GM19239 (cell line): Measurements from ENCODE around the gene RIMS1.

ENCODE experiments used
- DNase-seq: peaks from one replicate; pipeline ENCODE4 v3.0.0; 2011; ENCODE audit warnings: low spot score; ENCODE audit not compliant: insufficient read length
- FAIRE-seq: peaks from 2 replicates; lab custom pipeline; 2011; peaks lifted over from hg19 to GRCh38; lab: Jason Lieb, UNC

The RIMS1 gene

GRCh38 chr6:72080260-72080941 lies 194.1 kb downstream of the RIMS1 start:
- DNase-seq (no peak), FAIRE-seq (no peak)

GRCh38 chr6:72081871-72082270 lies 195.5 kb downstream of the RIMS1 start:
- FAIRE-seq, result no peak
- DNase-seq, result no peak

GRCh38 chr6:72083976-72084375 lies 197.6 kb downstream of the RIMS1 start:
- no peak for FAIRE-seq
- DNase-seq, result no peak

DNA sequence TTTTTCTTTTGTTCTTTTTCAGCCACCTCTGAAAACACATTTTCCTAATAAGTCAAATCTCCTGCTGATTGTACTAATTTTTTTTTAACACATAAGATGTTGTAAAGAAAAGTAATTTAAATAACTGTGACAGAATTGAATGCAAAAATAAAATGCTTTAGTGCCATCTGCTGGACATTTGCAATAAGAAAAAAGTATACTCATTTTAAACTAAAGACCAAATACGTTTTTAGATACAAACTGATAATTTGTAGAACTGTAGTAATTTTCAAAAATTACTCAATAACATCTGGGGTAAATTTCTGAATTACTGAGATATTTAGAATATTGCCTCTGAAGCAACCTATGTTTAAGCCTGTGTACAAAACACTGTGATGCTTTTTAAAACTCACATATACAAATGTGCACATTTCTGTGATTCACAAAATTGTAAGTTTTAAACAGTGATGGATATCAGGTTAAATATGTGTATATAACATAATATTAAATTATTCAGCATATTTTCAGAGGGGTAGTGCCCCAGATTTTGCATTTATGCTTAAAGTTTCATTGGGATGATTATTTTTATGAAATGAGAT lies 198.7 kb downstream of the RIMS1 start:
- peak; percentile 37 for FAIRE-seq
- no peak for DNase-seq

- no peak for FAIRE-seq
- no peak for DNase-seq
Observed at GRCh38 chr6:72094506-72094905, 208.2 kb downstream of the RIMS1 start.

DNA sequence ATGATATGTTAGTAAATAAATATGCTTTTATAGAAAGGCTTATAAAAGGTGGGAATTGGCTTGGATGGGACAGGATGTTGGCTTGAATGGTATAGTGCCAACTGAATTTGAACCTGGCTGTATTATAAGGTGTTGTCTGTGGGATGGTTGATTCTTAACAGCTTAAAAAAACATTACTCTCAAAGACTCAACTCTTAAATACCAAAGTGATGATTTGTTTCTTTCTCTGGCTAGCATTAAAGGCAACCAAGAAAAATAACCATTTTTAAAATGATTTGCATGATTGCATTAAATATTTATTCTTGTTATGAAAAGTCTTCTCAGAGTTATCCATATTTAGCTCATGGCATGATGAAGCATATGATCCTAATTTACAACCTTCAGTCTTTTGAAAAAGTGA lies 216.2 kb downstream of the RIMS1 start:
- no peak for DNase-seq

DNA sequence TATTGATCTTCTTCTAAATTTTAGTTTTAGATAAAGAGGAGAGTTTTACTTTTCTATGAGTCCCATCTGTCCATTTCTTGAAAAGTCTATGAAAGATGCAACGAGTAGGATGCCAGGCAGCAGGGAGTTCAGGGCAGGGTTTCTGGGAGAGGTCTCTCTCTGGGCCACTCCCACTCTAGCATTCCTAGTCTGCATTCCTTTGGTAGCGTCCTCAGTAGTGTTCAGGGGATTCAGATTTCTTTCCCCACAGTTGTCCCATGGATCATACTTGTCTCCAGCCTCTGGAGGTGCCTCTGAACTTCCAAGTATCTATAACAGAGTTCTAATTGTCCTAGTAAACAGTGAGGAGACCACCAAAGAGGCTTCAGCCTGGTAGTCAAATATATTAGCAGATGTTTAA lies 225.3 kb downstream of the RIMS1 start:
- DNase-seq, result no peak

More for the DNA sequence above, 216.2 kb downstream of the RIMS1 start:
- FAIRE-seq, result no peak

GRCh38 chr6:72130327-72130726 lies 244.0 kb downstream of the RIMS1 start:
- FAIRE-seq (no peak), DNase-seq (no peak)

More for the DNA sequence above, 225.3 kb downstream of the RIMS1 start:
- FAIRE-seq, result no peak

DNA sequence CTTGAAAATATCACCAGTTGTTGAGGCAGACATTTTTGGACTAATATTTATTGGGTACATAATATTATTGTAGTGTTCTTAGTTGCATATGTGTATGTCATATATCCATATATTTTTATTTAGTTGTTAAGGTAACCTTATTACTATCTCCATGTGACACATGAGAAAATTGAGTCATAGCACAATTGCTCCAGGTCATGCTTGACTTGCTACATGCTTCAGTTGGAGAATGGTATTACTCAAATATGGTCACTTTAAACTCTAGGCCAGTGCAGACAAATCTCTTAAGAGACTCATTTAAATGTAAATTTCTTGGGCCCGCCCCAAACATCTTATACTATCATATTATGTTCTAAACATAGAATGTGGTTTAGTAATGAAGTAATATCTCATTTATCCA lies 246.1 kb downstream of the RIMS1 start:
- FAIRE-seq, result no peak

DNA sequence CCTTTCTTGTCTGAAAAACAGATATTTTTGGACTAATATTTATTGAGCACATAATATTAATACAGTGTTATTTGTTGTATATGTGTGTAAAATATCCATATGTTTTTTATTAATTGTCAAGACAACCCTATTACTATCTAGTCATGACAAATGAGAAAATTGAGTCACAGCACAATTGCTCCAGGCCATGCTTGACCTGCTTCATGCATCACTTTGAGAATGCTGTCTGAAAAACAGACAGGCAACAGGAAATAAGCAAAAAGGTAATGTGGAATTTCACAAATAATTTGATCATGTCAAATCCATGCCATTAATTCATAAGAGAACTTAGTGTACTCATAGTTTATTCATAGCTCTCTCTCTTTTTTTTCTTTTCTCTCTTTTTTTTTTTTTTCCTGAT lies 246.5 kb downstream of the RIMS1 start:
- FAIRE-seq (no peak), DNase-seq (no peak)

More for the DNA sequence above, 246.1 kb downstream of the RIMS1 start:
- no peak for DNase-seq

DNA sequence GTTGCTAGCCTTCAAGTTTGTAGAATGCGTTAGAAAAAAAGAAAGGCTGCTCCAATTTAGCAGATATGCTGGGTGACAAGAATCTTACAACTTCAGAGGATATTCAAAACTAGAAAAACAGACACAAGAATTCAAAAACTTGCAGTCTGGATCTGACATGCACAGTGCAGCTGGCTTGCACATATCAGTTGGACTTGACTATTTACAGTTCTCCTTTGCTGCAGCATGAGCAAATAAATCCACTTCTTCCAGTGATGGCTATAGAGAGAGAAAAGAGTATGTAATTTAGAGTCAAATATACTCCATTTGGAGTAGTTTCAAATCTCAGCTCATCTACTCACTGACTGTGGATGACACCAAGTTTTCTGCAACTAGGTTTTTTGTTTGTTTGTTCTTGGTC lies 247.0 kb downstream of the RIMS1 start:
- FAIRE-seq, result no peak
- no peak for DNase-seq

DNA sequence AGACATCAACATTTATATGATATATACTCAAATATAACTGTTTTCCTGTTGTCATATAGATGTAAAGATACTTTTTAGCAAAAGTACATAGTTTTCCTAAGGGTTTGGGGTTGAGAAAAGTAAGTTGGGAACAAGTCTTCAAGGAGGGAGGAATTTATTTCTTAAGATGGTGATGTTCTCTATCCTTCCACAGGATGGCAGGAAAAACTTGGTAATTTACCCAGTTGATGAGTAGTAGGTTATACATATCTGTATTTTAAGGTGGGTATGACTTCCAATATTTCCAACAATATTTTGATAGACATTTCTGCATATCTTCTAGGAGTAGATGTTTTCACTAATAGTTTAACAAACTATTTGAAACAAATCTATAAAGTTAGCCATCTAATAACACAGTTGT lies 254.4 kb downstream of the RIMS1 start:
- FAIRE-seq (no peak), DNase-seq (no peak)

DNA sequence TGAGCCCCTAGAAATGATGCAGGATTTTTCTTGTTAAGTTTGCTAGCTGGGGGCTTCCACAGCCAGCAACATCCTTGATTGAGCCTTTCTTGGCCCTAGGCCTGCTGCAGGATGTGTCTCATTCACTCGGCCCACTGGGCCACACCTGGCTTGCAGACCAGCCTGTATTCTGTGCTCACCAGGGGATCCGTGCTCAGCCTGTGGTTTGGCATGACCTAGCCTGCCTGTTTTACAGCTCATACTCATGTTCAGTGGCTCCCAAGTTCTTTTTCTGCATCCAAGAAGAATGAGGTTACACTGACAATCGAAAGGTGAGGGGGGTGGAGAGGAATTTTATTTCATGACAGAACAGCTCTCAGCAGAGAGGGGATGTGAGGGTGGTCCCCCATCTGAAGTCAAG lies 263.4 kb downstream of the RIMS1 start:
- DNase-seq (no peak), FAIRE-seq (no peak)

GRCh38 chr6:72151742-72152141 lies 265.4 kb downstream of the RIMS1 start:
- no peak for FAIRE-seq
- DNase-seq, result no peak

GRCh38 chr6:72175916-72176315 lies 289.6 kb downstream of the RIMS1 start:
- FAIRE-seq, result no peak
- DNase-seq, result no peak

- DNase-seq, result peak; percentile 24
- no peak for FAIRE-seq
Observed at GRCh38 chr6:72182337-72183246, 296.2 kb downstream of the RIMS1 start.

- no peak for DNase-seq
- no peak for FAIRE-seq
Observed at GRCh38 chr6:72203983-72204382, 317.6 kb downstream of the RIMS1 start.

- no peak for FAIRE-seq
- DNase-seq, result no peak
Observed at GRCh38 chr6:72205500-72205899, 319.1 kb downstream of the RIMS1 start.

GRCh38 chr6:72206606-72207005 lies 320.3 kb downstream of the RIMS1 start:
- DNase-seq, result no peak
- no peak for FAIRE-seq

DNA sequence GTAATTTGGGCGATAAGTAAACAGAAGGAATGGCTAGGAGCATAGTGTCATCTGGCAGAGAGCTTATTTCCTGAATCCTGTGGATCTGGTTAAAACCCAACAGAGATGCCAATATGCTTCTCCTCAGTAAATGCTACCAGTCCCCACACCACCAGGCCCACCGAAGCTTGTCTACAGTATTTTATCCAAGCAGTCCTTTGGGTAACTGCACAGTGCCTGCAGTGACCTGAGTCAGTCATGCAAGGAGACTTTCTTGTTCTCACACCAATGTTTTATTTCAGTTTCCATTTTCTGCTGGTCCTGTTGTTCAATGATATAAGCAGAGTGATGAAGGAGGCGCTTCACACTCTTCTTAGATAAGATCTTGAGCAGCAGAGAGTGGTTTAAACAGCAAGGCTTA lies 326.3 kb downstream of the RIMS1 start:
- no peak for FAIRE-seq
- DNase-seq, result no peak

DNA sequence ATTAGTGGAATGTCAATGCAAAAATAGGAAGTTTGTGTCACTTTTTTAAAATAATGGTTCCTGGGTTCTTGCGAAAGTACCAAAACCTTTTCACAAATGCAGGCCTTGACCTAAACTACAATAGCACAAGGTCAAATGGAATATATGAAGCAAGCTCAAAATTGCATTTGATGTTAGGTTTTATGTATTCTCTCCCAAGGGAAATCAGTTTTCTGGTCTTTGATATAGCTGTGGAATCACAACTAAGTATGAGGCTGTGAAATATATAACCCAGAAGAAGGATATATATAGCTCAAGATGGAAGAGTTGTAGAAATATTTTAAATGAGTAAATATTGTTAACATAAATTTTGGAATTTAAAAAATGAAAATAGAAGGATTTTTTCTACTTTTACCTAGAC lies 327.3 kb downstream of the RIMS1 start:
- no peak for FAIRE-seq
- no peak for DNase-seq
